ENCODE data around the gene PPP1R37.

The PPP1R37 gene

GRCh38 chr19:45079063-45079910 lies 13.7 kb upstream of the PPP1R37 start, which contains the start of gene GEMIN7 (continued):
- TF ChIP-seq ZNF280C (tag by site-specific recombination; IDR thresholded peaks at IDR 0.05) (no peak), ZNF530 (tag by site-specific recombination; IDR thresholded peaks at IDR 0.05; ENCODE audit: low read depth) (no peak), ZNF426 (tag by site-specific recombination; IDR thresholded peaks at IDR 0.05) (no peak), ZNF398 (tag by site-specific recombination; IDR thresholded peaks at IDR 0.05) (peak; percentile 81), ZNF843 (tag by site-specific recombination; IDR thresholded peaks at IDR 0.05) (0 out of 2 replicates have a peak, but pooled peaks have one; percentile 45), ZNF692 (tag by site-specific recombination; IDR thresholded peaks at IDR 0.05) (peak; percentile 92), ZNF792 (tag by site-specific recombination; IDR thresholded peaks at IDR 0.05) (no peak), HOXC10 (CRISPR knock-in tag; IDR thresholded peaks at IDR 0.05) (no peak), IKZF3 (tag by site-specific recombination; IDR thresholded peaks at IDR 0.05) (peak; percentile 82), ZNF16 (tag by site-specific recombination; IDR thresholded peaks at IDR 0.05; ENCODE audit: low read depth) (no peak), YY1 (tag by site-specific recombination; IDR thresholded peaks at IDR 0.05) (0 out of 2 replicates have a peak, but pooled peaks have one; percentile 72), ZNF416 (tag by site-specific recombination; IDR thresholded peaks at IDR 0.05) (no peak), ZNF354C (tag by site-specific recombination; IDR thresholded peaks at IDR 0.05; ENCODE audit: borderline replicate concordance, low read depth) (no peak), ZBTB44 (tag by site-specific recombination; IDR thresholded peaks at IDR 0.05) (peak; percentile 88), ZBTB10 (tag by site-specific recombination; IDR thresholded peaks at IDR 0.05) (no peak), ZNF747 (tag by site-specific recombination; IDR thresholded peaks at IDR 0.05) (no peak), PRDM10 (tag by site-specific recombination; IDR thresholded peaks at IDR 0.05) (peak; percentile 72), ZFP37 (tag by site-specific recombination; IDR thresholded peaks at IDR 0.05) (no peak), ZNF560 (tag by site-specific recombination; IDR thresholded peaks at IDR 0.05; ENCODE audit: borderline replicate concordance) (no peak), ZNF558 (tag by site-specific recombination; IDR thresholded peaks at IDR 0.05) (no peak), ZNF391 (tag by site-specific recombination; IDR thresholded peaks at IDR 0.05; ENCODE audit: borderline replicate concordance, low read depth) (0 out of 2 replicates have a peak, but pooled peaks have one; percentile 9), ZNF677 (tag by site-specific recombination; IDR thresholded peaks at IDR 0.05) (peak; percentile 76), ZNF791 (tag by site-specific recombination; IDR thresholded peaks at IDR 0.05) (no peak)

Measured in HEK293 (cell line).